Kidney (tissue), 14 donors: ENCODE data around the gene SP4. TPM values are rescaled to one million over a fixed set of nuclear protein-coding genes. Genes with fewer than 3 reads are reported as not detected.

Source experiments
- DNase-seq, 5 donors: peaks; one replicate each; pipeline ENCODE4 v3.0.0-alpha.2; 2013 to 2020
- FAIRE-seq: peaks from 2 replicates; lab custom pipeline; 2012; peaks lifted over from hg19 to GRCh38; lab: Jason Lieb, UNC
- H3K27ac ChIP-seq, 2 donors: one replicate each; pipeline ENCODE4 v1.7.0; 2013; ENCODE audit warnings: low read depth in 2 of 2, low read length in 2 of 2, inconsistent platforms in 1 of 2
- H3K27me3 ChIP-seq: one replicate; pipeline ENCODE4 v1.7.1; 2013; ENCODE audit warnings: low read length, inconsistent platforms; ENCODE audit not compliant: control insufficient read depth, insufficient read depth
- H3K36me3 ChIP-seq, 3 donors: one replicate each; pipeline versions ENCODE4 v1.7.0 to v1.7.1; 2013; ENCODE audit warnings: low read length in 3 of 3, control low read depth in 1 of 3, inconsistent platforms in 1 of 3; ENCODE audit not compliant: insufficient read depth in 3 of 3, control insufficient read depth in 2 of 3
- H3K4me1 ChIP-seq, 3 donors: one replicate each; pipeline versions ENCODE4 v1.7.0 to v1.7.1; 2013; ENCODE audit warnings: low read length in 3 of 3, inconsistent platforms in 1 of 3, low read depth in 1 of 3; ENCODE audit not compliant: control insufficient read depth in 2 of 3, insufficient read depth in 2 of 3
- H3K4me3 ChIP-seq, 3 donors: one replicate each; pipeline versions ENCODE4 v1.7.0 to v1.8.1; 2013; ENCODE audit warnings: low read length in 3 of 3, control low read depth in 1 of 3, inconsistent platforms in 1 of 3
- H3K9ac ChIP-seq, 3 donors: one replicate each; pipeline versions ENCODE4 v1.7.0 to v1.7.1; 2013; ENCODE audit warnings: low read length in 3 of 3, control low read depth in 1 of 3, inconsistent platforms in 1 of 3
- H3K9me3 ChIP-seq, 3 donors: one replicate each; pipeline versions ENCODE4 v1.7.0 to v1.7.1; 2013; ENCODE audit warnings: low read length in 3 of 3, control low read depth in 1 of 3, inconsistent platforms in 1 of 3; ENCODE audit not compliant: control insufficient read depth in 2 of 3, insufficient read depth in 1 of 3
- intact Hi-C: fragments of 100-400 bp; cut with DNase I; formaldehyde crosslinking; loops from one replicate; pipeline ENCODE4 v1.11.1; 2022
- polyA plus RNA-seq: library from polyadenylated mRNA; stranded (reverse); fragments of 350-450 nt; fragmentation: Illumina TruSeq; extraction: RNeasy Lipid Tissue Mini Kit (QIAGEN cat#74804); gene quantifications from one replicate; pipeline ENCODE4 v1.2.3, GENCODE V29; 2014; ENCODE audit warnings: low read depth, low replicate concordance; ENCODE audit not compliant: insufficient read depth
- total RNA-seq: library from RNA; stranded (reverse); fragmentation: NEBNext Ultra II Directional; extraction: Animal tissue kit (Norgen Biotek cat#: 25700); gene quantifications from one replicate; pipeline ENCODE4 v1.2.1, GENCODE V29; 2021
- TF ChIP-seq, protein P1 (sequence below): IDR thresholded peaks from 3 replicates; pipeline ENCODE4 v1.5.1; 2012; ENCODE audit warnings: mild to moderate bottlenecking, moderate library complexity, borderline replicate concordance; ENCODE audit not compliant: insufficient read depth; ENCODE audit errors: extremely low read depth
- donor health status: control.
- donor health status: control.
- donor health status: control.
- donor health status: control.
- donor health status: control.
- donor health status: DM: yes; HTN: yes; CAD: no.
- donor health status: Normal renal cell carcinoma (clear cell type).

Gene SP4
- total and polyA plus RNA-seq, 2 donors from 2014 or later: 1.2 to 11.2 TPM

GRCh38 chr7:21429786-21430574 is 2.1 kb downstream of the SP4 start:
- Histone ChIP-seq H3K27ac (no peak overlapping the region), H3K4me1 (peaks cover 0 to 10% (median 3%) of the 10 kb centered on the region in 3 donors), H3K27me3 (no peaks in the 10 kb centered on the region), H3K9ac (no peak overlapping the region), H3K36me3 (no peaks in the 10 kb centered on the region), H3K4me3 (peak overlapping the region in 1 of 3 donors; percentile 27), H3K9me3 (no peaks in the 10 kb centered on the region)
- TF ChIP-seq, protein P1, sequence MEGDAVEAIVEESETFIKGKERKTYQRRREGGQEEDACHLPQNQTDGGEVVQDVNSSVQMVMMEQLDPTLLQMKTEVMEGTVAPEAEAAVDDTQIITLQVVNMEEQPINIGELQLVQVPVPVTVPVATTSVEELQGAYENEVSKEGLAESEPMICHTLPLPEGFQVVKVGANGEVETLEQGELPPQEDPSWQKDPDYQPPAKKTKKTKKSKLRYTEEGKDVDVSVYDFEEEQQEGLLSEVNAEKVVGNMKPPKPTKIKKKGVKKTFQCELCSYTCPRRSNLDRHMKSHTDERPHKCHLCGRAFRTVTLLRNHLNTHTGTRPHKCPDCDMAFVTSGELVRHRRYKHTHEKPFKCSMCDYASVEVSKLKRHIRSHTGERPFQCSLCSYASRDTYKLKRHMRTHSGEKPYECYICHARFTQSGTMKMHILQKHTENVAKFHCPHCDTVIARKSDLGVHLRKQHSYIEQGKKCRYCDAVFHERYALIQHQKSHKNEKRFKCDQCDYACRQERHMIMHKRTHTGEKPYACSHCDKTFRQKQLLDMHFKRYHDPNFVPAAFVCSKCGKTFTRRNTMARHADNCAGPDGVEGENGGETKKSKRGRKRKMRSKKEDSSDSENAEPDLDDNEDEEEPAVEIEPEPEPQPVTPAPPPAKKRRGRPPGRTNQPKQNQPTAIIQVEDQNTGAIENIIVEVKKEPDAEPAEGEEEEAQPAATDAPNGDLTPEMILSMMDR: no peak
- DNase-seq (no peak), FAIRE-seq (no peak)
- intact Hi-C loops: no loop called here

DNA sequence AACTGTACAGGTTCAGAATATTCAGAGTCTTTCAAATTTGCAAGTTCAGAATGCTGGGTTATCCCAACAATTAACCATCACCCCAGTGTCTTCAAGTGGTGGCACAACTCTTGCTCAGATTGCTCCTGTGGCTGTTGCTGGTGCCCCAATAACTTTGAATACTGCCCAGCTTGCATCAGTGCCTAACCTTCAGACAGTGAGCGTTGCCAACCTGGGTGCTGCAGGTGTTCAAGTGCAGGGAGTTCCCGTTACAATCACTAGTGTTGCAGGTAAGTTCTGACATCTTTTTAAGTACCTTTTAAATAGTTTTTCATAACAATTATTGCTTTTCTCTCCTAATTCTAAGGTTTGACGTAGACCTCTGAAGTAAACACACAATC is 2.7 kb downstream of the SP4 start:
- peak overlapping the region in 1 of 3 donors; percentile 27 for H3K4me3 ChIP-seq
- peaks cover 0 to 10% (median 3%) of the 10 kb centered on the region in 3 donors for H3K4me1 ChIP-seq
- peak in 1 of 5 donors; percentile 26 for DNase-seq
- no peaks in the 10 kb centered on the region for H3K27me3 ChIP-seq
- no peak overlapping the region for H3K9ac ChIP-seq
- H3K27ac ChIP-seq: no peak overlapping the region
- no peaks in the 10 kb centered on the region for H3K36me3 ChIP-seq
- intact Hi-C loops: no loop called here
- TF ChIP-seq, protein P1: no peak
- no peak for FAIRE-seq
- H3K9me3 ChIP-seq: no peaks in the 10 kb centered on the region

- Histone ChIP-seq H3K9ac (no peak overlapping the region), H3K9me3 (no peaks in the 10 kb centered on the region), H3K27me3 (no peaks in the 10 kb centered on the region), H3K36me3 (no peaks in the 10 kb centered on the region), H3K27ac (no peak overlapping the region), H3K4me3 (no peak overlapping the region), H3K4me1 (no peaks in the 10 kb centered on the region)
- no peak for FAIRE-seq
- TF ChIP-seq, protein P1: no peak
- no peak for DNase-seq
- intact Hi-C loops: no loop called here
These were observed 15.4 kb downstream of the SP4 start for GRCh38 chr7:21443149-21443841.
